GM12878 (cell line): ENCODE data around the gene OSBPL7.

ENCODE experiments used
- EZH2 ChIP-seq: IDR thresholded peaks from 2 replicates; pipeline ENCODE4 v1.6.1; 2012; ENCODE audit warnings: low read depth, mild to moderate bottlenecking, control low read depth, inconsistent platforms, low read length, borderline replicate concordance; ENCODE audit not compliant: control insufficient read depth
- JUND ChIP-seq: IDR thresholded peaks from 2 replicates; pipeline ENCODE4 v1.6.1; 2012; ENCODE audit warnings: low read depth, mild to moderate bottlenecking, low read length, improper control_type of control experiment, moderate library complexity
- POLR2A ChIP-seq: IDR thresholded peaks from 2 replicates; pipeline ENCODE4 v1.6.1; 2011; ENCODE audit warnings: low read depth, mild to moderate bottlenecking, low read length
- RAD21 ChIP-seq: IDR thresholded peaks from 2 replicates; pipeline ENCODE4 v1.6.1; 2011; ENCODE audit warnings: mild to moderate bottlenecking, low read depth, low read length, moderate library complexity; ENCODE audit not compliant: insufficient read depth
- TAF1 ChIP-seq: IDR thresholded peaks from 2 replicates; pipeline ENCODE4 v1.6.1; 2011; ENCODE audit warnings: mild to moderate bottlenecking, low read depth, low read length, borderline replicate concordance
- TBL1XR1 ChIP-seq: IDR thresholded peaks from 2 replicates; pipeline ENCODE4 v1.6.1; 2012; ENCODE audit warnings: low read depth, low read length, improper control_type of control experiment
- TF ChIP-seq, protein P1 (sequence below), 3 experiments: IDR thresholded peaks in 2 of 3; conservative IDR thresholded peaks in 1 of 3; 2 replicates each; pipeline ENCODE4 v1.5.1; 2011; ENCODE audit warnings: low read depth in 3 of 3, low read length in 3 of 3, mild to moderate bottlenecking in 3 of 3, control low read depth in 2 of 3, moderate library complexity in 2 of 3, inconsistent platforms in 1 of 3, mixed read lengths in 1 of 3; ENCODE audit not compliant: control insufficient read depth in 2 of 3, insufficient read depth in 1 of 3; ENCODE audit errors: extremely low read depth in 1 of 3

DNA sequence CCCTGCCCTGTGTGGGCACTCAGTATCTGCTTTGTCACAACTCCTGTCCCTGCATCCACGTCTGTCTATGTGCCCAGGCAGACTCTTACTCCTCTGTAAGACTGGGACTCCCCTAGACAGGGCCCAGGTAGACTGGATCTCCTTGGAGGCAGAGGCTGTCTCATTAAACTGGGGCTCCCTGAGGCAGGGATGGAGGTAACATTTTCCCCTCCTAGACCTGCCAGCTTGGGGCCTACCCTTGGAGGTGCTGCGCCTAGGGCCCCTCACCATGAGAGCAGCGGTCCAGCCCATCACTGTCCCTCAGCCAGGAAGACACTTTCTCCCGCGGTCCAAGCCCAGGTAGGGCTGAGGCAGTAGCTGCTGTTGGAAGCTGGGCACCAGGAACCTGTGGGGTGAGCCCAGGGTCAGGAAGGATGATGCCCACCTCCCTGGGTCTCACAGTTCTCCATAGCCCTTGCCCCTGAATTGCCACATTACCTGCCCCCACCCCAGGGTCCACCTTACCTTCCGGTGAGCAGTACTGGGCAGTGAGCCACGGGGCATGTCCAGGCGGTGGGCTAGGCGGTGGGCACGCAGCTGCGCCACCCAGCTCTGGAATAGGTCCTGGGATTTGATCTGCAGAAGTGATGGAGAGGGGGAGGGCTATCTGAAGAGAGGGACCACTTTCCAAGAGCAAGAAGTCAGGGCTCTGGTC is 3.4 kb downstream of the OSBPL7 start:
- no peak for TF ChIP-seq JUND
- no peak for TF ChIP-seq EZH2
- no peak for TF ChIP-seq TBL1XR1
- TF ChIP-seq POLR2A, result no peak
- no peak for TF ChIP-seq RAD21
- TF ChIP-seq, protein P1, sequence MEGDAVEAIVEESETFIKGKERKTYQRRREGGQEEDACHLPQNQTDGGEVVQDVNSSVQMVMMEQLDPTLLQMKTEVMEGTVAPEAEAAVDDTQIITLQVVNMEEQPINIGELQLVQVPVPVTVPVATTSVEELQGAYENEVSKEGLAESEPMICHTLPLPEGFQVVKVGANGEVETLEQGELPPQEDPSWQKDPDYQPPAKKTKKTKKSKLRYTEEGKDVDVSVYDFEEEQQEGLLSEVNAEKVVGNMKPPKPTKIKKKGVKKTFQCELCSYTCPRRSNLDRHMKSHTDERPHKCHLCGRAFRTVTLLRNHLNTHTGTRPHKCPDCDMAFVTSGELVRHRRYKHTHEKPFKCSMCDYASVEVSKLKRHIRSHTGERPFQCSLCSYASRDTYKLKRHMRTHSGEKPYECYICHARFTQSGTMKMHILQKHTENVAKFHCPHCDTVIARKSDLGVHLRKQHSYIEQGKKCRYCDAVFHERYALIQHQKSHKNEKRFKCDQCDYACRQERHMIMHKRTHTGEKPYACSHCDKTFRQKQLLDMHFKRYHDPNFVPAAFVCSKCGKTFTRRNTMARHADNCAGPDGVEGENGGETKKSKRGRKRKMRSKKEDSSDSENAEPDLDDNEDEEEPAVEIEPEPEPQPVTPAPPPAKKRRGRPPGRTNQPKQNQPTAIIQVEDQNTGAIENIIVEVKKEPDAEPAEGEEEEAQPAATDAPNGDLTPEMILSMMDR (IDR thresholded peaks at IDR 0.05 in 2 of 3, conservative IDR thresholded peaks at IDR 0.05 in 1 of 3; ENCODE audit: control insufficient read depth in 2 of 3, extremely low read depth in 1 of 3, insufficient read depth in 1 of 3, low read depth in 3 of 3, low read length in 3 of 3), result no peak
- TF ChIP-seq TAF1, result no peak
